OCI-LY7 (cell line): ENCODE results near the gene RAB1B.

Source experiments
- EZH2phosphoT487 ChIP-seq: fragments of 200-600 bp; sonication (generic); IDR thresholded peaks from 2 replicates; pipeline ENCODE4 v1.6.1; 2018; ENCODE audit warnings: low read depth, borderline replicate concordance, mild to moderate bottlenecking, mixed run types, antibody characterized with exemption, low read length, moderate library complexity, mixed read lengths
- TF ChIP-seq, protein P1 (sequence below): fragments of 200-600 bp; sonication (generic); conservative IDR thresholded peaks from 2 replicates; pipeline ENCODE4 v1.5.1; 2014; ENCODE audit warnings: mild to moderate bottlenecking, antibody characterized with exemption, low read length, moderate library complexity, mixed read lengths

GRCh38 chr11:66225066-66225465 lies 43.4 kb upstream of the RAB1B start:
- TF ChIP-seq, protein P1, sequence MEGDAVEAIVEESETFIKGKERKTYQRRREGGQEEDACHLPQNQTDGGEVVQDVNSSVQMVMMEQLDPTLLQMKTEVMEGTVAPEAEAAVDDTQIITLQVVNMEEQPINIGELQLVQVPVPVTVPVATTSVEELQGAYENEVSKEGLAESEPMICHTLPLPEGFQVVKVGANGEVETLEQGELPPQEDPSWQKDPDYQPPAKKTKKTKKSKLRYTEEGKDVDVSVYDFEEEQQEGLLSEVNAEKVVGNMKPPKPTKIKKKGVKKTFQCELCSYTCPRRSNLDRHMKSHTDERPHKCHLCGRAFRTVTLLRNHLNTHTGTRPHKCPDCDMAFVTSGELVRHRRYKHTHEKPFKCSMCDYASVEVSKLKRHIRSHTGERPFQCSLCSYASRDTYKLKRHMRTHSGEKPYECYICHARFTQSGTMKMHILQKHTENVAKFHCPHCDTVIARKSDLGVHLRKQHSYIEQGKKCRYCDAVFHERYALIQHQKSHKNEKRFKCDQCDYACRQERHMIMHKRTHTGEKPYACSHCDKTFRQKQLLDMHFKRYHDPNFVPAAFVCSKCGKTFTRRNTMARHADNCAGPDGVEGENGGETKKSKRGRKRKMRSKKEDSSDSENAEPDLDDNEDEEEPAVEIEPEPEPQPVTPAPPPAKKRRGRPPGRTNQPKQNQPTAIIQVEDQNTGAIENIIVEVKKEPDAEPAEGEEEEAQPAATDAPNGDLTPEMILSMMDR: no peak
- no peak for TF ChIP-seq EZH2phosphoT487
